ENCODE measurements around the gene INTS15.
"Not testable (repeated sequence)": the region's sequence is repeated elsewhere in the genome, so short reads cannot be mapped to it uniquely, and the experiment has no call there.

Gene INTS15

DNA sequence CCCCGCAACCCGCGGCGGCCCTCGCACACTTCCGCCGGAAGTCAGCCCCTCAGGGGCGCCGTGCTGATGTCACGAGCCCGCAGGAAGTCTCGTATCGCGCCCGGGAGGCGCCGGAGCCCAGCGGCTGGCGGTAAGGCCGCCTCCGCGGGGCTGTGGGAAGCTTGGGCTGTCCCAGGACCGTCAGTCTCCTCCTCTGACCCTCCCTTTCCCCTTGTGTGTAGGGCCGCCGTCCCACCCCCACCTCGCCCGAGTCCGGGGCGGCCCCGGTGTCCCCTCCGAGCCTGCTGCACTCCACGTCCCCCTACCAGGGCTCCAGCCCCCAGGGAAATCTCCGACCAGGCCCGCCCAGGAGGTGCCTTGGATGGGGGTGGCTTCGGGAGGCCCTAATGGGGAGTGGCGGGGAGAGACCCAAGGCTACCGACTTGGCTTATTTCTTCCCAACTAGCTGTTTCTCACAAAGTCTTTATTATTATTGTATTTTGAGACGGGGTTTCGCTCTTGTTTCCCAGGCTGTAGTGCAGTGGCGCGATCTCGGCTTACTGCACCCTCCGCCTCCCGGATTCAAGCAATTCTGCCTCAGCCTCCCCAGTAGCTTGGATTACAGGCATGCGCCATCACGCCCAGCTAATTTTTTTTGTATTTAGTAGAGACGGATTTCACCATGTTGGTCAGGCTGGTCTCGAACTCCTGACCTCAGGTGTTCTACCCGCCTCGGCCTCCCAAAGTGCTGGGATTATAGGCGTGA is 12.3 kb upstream of the INTS15 start, which contains the start of gene ZDHHC4:
Gene ZDHHC4 (plus strand): TSS at position 86 of the 745 bp plus-strand sequence. CDS start 3,108 bp downstream, outside the sequence.
- peak; percentile 97 for DNase-seq

GRCh38 chr7:6578114-6579084 is 11.4 kb upstream of the INTS15 start:
- no peak for DNase-seq

GRCh38 chr7:6579446-6579845 is 10.4 kb upstream of the INTS15 start:
- DNase-seq = peak; percentile 65

DNA sequence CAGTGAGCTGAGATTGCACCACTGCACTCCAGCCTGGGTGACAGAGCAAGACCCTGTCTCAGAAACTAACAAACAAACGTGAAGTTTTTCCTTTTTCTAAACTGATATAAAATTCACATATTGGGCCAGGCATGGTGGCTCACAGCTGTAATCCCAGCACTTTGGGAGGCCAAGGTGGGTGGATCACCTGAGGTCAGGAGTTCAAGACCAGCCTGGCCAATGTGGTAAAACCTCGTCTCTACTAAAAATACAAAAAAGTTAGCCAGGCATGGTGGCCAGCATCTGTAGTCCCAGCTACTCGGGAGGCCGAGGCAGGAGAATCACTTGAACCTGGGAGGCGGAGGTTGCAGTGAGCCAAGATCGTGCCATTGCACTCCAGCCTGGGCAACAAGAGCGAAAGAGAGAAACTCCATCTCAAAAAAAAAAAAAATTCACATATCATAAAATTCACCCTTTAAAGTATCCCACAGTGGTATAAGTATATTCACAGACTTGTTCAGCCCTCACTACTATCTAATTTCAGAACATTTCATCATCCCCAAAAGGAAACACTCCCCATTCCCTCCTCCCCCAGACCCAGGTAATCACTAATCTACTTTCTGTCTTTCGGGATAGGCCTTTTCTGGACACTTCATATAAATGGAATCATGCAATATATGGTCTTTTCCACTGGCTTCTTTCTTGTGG is 3.9 kb upstream of the INTS15 start:
- DNase-seq = not testable (repeated sequence)

DNA sequence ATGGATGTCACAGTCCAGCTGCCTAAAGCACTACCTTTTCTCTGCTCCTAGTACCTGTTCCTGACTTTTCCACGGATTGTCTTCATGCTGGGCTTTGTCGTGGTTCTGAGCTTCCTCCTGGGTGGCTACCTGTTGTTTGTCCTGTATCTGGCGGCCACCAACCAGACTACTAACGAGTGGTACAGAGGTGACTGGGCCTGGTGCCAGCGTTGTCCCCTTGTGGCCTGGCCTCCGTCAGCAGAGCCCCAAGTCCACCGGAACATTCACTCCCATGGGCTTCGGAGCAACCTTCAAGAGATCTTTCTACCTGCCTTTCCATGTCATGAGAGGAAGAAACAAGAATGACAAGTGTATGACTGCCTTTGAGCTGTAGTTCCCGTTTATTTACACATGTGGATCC is 1.3 kb upstream of the INTS15 start:
- DNase-seq = no peak

DNA sequence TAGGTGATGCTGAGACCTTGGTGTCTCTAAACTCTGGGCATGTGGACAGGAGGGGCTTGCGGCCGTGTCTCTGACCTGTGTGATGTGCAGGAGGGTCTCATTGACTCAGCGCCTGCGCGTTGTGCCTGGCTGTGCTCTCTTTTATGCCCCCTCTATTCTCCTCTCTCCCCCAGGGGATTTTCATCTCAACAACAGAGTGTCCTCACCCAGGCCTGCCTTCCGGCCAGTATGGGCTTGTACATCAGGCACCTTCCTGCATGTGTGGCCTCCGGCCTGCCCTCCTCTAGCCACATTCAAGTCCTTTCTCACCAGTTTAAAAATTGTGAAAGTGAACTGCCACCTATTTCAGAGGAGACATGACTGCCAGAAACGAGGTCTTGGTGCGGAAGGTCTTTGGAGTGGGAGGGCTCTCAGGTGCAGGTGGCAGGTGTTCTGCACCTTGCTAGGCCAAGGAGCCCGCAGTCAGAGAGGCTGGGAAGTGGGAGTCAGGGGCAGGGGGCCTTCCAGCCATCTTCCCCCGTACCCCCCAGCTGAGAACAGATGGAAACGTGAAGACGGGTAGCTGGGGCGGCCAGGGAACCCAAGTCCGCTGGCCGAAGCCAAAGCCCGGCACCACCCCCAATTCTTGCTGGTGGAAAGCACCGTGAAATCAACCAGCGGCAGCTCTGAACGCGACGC is 531 bp upstream of the INTS15 start:
- no peak for DNase-seq

- DNase-seq = no peak
Observed at GRCh38 chr7:6590645-6591110, 857 bp downstream of the INTS15 start.

DNA sequence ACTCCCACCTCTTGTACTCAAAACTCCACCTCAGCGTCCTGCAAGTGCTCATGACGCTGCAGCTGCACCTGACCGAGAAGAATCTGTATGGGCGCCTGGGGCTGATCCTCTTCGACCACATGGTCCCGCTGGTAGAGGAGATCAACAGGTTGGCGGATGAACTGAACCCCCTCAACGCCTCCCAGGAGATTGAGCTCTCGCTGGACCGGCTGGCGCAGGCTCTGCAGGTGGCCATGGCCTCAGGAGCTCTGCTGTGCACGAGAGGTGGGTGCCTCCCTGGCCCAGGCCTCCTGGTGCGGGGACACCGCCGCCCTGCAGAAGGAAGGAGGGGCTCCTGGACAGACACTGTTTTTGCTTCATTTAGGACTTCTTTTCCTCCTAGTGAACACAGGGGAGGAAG is 10.3 kb downstream of the INTS15 start:
- no peak for DNase-seq

DNA sequence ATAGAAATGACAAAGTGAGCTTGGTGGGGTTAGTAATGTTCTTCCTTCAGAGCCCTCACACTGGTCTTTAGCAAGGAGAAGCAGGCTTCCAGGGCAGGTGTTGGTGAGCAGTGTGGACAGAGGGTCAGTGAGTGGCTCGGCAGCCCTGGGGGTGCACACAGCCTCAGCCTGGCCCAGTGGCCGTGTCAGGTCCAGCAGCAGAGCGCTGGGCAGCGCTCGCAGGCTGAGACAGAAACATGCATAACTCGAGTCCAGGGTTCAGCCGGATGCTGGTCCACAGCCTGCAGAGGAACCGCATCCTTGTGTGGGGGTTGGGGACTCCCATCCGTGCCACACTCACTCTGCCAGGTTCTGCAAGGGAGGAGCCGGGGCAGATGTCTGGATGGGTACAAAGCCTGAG is 14.6 kb downstream of the INTS15 start:
- DNase-seq = no peak

GRCh38 chr7:6606866-6607583 is 17.2 kb downstream of the INTS15 start:
- DNase-seq = no peak

GRCh38 chr7:6607651-6608051 is 17.8 kb downstream of the INTS15 start:
- no peak for DNase-seq

- no peak for DNase-seq
Observed at GRCh38 chr7:6608081-6608480, 18.3 kb downstream of the INTS15 start.

GRCh38 chr7:6608794-6609193 is 19.0 kb downstream of the INTS15 start:
- DNase-seq = no peak

- DNase-seq = no peak
Observed at GRCh38 chr7:6612819-6613218, 23.0 kb downstream of the INTS15 start.

GRCh38 chr7:6613706-6614105 is 23.9 kb downstream of the INTS15 start:
- DNase-seq = no peak

GRCh38 chr7:6614953-6615722 is 25.3 kb downstream of the INTS15 start, which contains the start of gene ZNF853:
TSS of gene ZNF853 (plus strand) at chr7:6615610. CDS start at chr7:6616175, 565 bp downstream.
- no peak for DNase-seq

DNA sequence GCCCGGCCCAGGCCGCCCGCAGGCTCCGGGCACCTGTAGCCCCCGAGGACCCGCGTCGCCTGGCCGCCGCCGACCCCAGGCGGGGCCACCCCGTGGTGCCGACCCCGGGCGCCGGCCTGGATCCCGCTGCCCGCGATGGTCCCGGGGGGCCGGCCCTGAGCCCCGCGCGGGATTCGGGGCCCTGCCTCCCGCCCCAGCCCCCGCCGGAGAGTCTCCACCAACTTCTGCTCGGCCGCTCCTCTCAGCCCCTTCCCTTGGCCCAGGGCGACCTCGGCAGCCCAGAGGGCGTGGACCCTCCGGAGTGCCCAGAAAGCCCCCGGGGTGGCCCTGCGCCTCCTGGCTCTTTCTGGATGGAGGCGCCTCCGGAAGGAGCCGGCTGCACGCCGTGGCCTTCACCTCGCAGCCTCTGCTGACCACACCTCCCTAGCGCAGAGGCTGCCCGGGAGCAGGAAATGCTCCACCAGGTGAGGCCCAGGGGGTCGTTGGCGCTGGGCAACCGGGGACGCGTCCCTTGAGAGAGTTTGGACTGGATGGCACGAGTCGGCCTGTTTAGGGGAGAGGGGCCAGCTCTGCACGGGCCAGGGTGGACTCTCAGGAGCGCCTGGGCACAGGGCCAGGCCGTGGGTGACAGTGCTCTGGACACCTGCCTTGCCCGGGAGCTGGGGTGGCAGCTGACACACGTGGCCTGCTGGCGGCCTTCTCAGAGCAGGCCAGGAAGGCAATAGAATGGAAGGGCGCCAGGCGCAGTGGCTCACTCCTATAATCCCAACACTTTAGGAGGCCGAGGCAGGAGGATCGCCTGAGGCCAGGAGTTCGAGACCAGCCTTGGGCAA is 26.1 kb downstream of the INTS15 start:
- no peak for DNase-seq

GRCh38 chr7:6616854-6617643 is 27.2 kb downstream of the INTS15 start:
- DNase-seq = no peak

DNA sequence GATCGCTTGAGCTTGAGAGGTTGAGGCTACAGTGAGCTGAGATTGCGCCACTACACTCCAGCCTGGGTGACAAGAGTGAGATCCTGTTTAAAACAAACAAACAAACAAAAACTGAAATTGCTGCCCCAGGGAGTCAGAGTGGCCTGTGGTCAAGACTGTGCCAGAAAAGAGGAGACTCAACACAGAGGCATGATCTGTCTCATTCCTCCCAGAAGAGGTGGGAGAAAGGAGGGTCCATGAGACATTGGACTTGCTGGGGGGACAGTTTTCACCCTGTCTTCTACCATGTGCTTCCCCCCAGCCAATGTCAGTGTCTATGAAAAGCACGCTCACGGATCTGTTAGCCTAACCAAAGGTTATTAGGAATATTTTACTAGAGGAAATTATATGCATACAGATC is 28.8 kb downstream of the INTS15 start:
- DNase-seq = no peak

Data from hematopoietic multipotent progenitor cell treated with erythropoietin and hydrocortisone succinate and interleukin-3 and kit ligand, for 4 days (in vitro differentiated cells).